DMS53 treated with DMSO at 0.1 percent for 48 hours (cell line): ENCODE results near the gene DAZAP1.

Source experiments
- DNase-seq: peaks from one replicate; lab custom pipeline; 2025; ENCODE audit not compliant: unreplicated experiment; lab: John Stamatoyannopoulos, UW

Gene DAZAP1

GRCh38 chr19:1407528-1408299, at the start of gene DAZAP1:
DAZAP1 (plus strand) TSS chr19:1407586; CDS start chr19:1407774, 188 bp downstream.
- no peak for DNase-seq

GRCh38 chr19:1360126-1360817, 47.1 kb upstream of the DAZAP1 start:
- no peak for DNase-seq

- DNase-seq: no peak
Measured at GRCh38 chr19:1360818-1361461, 46.4 kb upstream of the DAZAP1 start.

GRCh38 chr19:1361601-1362386, 45.6 kb upstream of the DAZAP1 start:
- no peak for DNase-seq

GRCh38 chr19:1362387-1363257, 44.8 kb upstream of the DAZAP1 start:
- no peak for DNase-seq

- DNase-seq: no peak
Measured at GRCh38 chr19:1363599-1363998, 43.8 kb upstream of the DAZAP1 start.

- DNase-seq: no peak
Measured at GRCh38 chr19:1364070-1364704, 43.2 kb upstream of the DAZAP1 start.

- DNase-seq: no peak
Measured at GRCh38 chr19:1365319-1366269, 41.8 kb upstream of the DAZAP1 start.

GRCh38 chr19:1366296-1366695, 41.1 kb upstream of the DAZAP1 start:
- no peak for DNase-seq

- no peak for DNase-seq
Measured at GRCh38 chr19:1366899-1367870, 40.2 kb upstream of the DAZAP1 start.

- DNase-seq: no peak
Measured at GRCh38 chr19:1369214-1369805, 38.1 kb upstream of the DAZAP1 start.

GRCh38 chr19:1370579-1371361, 36.6 kb upstream of the DAZAP1 start:
- peak; percentile 38 for DNase-seq

GRCh38 chr19:1373042-1373533, 34.3 kb upstream of the DAZAP1 start:
- DNase-seq: no peak

GRCh38 chr19:1373534-1374249, 33.7 kb upstream of the DAZAP1 start:
- no peak for DNase-seq

- DNase-seq: no peak
Measured at GRCh38 chr19:1374250-1374577, 33.2 kb upstream of the DAZAP1 start.

GRCh38 chr19:1376415-1376805, 31.0 kb upstream of the DAZAP1 start:
- no peak for DNase-seq
